ENCODE measurements around the gene SBF2. TPM values are rescaled to one million over a fixed set of nuclear protein-coding genes. Genes with fewer than 3 reads are reported as not detected.

Gene SBF2
- total RNA-seq, 2 experiments from 2014 or later: 6.0 to 6.1 TPM

DNA sequence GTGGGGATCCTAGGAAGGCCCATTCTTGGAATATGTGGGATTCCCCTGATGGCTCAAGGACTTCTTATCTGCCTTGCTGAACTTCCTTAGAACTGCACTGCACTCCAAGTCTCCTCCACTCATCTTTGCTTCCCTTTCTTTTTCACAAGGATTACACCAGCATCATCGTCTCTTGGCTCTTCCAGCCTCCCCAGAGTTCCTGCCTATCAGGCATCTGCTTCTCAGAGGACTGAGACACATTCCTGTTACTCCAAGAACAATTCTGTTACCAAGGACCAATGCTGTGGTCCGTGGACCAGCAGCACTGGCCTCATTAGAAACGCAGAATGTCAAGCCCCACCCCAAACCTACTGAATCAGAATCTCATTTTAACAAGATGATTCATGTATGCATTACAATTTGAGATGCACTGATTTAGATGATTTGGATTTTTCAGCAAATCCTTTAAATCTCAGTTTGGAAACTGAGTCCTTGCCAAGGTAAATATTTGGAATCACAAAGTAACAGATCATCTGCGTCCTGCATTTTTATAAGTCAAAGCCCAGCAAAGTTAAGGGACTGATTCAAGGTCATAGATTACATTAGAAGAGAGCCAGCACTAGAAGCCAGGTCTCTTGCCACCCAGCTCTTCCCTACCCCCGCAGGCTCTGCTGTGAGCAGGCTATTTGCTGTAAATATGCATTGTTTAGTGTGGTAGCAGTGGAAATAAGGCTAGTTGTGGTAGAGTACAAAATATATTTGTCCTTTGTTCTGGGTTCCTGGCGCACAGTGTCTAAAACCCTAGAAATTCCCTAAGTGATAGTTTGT is 519.2 kb downstream of the SBF2 start:
- H3K4me3 Mint-ChIP-seq: no peak overlapping the region
- no peaks in the 10 kb centered on the region for H3K4me1 Mint-ChIP-seq
- peaks cover 21% of the 10 kb centered on the region for H3K36me3 Mint-ChIP-seq
- no peaks in the 10 kb centered on the region for H3K9me3 Mint-ChIP-seq
- H3K27me3 Mint-ChIP-seq: no peaks in the 10 kb centered on the region
- no peak overlapping the region for H3K27ac Mint-ChIP-seq
- DNase-seq: no peak

GRCh38 chr11:9774109-9774508 is 519.9 kb downstream of the SBF2 start:
- Mint-ChIP-seq H3K36me3 (peaks cover 22% of the 10 kb centered on the region), H3K27me3 (no peaks in the 10 kb centered on the region), H3K4me1 (no peaks in the 10 kb centered on the region), H3K9me3 (no peaks in the 10 kb centered on the region), H3K4me3 (no peak overlapping the region), H3K27ac (no peak overlapping the region)
- DNase-seq: no peak

DNA sequence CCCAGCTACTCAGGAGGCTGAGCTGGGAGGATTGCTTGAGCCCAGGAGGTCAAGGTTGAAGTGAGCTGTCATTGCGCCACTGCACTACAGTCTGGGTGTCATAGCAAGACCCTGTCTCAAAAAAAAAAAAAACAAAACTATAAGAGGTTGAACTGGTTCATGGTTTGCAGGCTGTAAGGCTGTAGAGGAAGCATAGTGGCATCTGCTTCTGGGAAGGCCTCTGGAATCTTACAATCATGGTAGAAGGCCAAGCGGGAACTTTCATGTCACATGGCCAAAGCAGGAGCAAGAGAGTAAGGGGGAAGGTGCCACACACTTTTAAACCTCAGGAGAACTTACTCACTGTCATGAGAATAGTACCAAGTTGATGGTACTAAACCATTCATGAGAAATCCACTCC is 520.5 kb downstream of the SBF2 start:
- Mint-ChIP-seq H3K4me1 (no peaks in the 10 kb centered on the region), H3K4me3 (no peak overlapping the region), H3K9me3 (no peaks in the 10 kb centered on the region), H3K27me3 (no peaks in the 10 kb centered on the region), H3K36me3 (peaks cover 22% of the 10 kb centered on the region), H3K27ac (no peak overlapping the region)
- DNase-seq: no peak

GRCh38 chr11:9772218-9772617 is 521.8 kb downstream of the SBF2 start:
- DNase-seq: no peak
- H3K9me3 Mint-ChIP-seq: no peaks in the 10 kb centered on the region
- H3K36me3 Mint-ChIP-seq: peaks cover 20% of the 10 kb centered on the region
- no peak overlapping the region for H3K27ac Mint-ChIP-seq
- no peaks in the 10 kb centered on the region for H3K27me3 Mint-ChIP-seq
- no peaks in the 10 kb centered on the region for H3K4me1 Mint-ChIP-seq
- H3K4me3 Mint-ChIP-seq: no peak overlapping the region

- Mint-ChIP-seq H3K4me1 (no peaks in the 10 kb centered on the region), H3K4me3 (no peak overlapping the region), H3K36me3 (peaks cover 25% of the 10 kb centered on the region), H3K27me3 (no peaks in the 10 kb centered on the region), H3K9me3 (no peaks in the 10 kb centered on the region), H3K27ac (no peak overlapping the region)
- DNase-seq: no peak
Measured at GRCh38 chr11:9771071-9771511, 522.9 kb downstream of the SBF2 start.

DNA sequence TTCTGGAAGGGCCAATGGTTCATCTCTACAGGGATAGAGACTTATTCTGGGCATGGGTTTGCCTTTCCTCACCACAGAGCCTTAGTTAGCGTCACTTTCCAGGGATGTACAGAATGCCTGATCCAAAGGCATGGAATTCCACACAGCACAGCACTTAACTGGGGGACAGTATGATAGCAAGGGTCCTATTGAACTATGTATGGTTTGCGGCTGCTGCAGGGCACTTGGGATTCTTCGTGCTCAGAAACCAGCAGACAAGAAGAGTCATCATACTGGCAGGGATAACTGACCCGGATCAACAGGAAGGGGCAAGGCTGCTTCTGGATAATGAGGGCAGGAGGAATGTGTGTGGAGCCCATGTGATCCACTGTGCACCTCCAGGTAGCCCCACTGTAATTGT is 524.4 kb downstream of the SBF2 start:
- no peak for DNase-seq
- H3K9me3 Mint-ChIP-seq: no peaks in the 10 kb centered on the region
- no peak overlapping the region for H3K27ac Mint-ChIP-seq
- no peaks in the 10 kb centered on the region for H3K4me1 Mint-ChIP-seq
- H3K4me3 Mint-ChIP-seq: no peak overlapping the region
- peaks cover 20% of the 10 kb centered on the region for H3K36me3 Mint-ChIP-seq
- H3K27me3 Mint-ChIP-seq: no peaks in the 10 kb centered on the region

- no peaks in the 10 kb centered on the region for H3K27me3 Mint-ChIP-seq
- H3K4me3 Mint-ChIP-seq: no peak overlapping the region
- peaks cover 17% of the 10 kb centered on the region for H3K36me3 Mint-ChIP-seq
- no peak for DNase-seq
- peaks cover 19% of the 10 kb centered on the region for H3K4me1 Mint-ChIP-seq
- no peak overlapping the region for H3K27ac Mint-ChIP-seq
- H3K9me3 Mint-ChIP-seq: no peaks in the 10 kb centered on the region
Measured at GRCh38 chr11:9765320-9766101, 528.5 kb downstream of the SBF2 start.

GRCh38 chr11:9763301-9763700 is 530.7 kb downstream of the SBF2 start:
- H3K4me1 Mint-ChIP-seq: peaks cover 36% of the 10 kb centered on the region
- H3K4me3 Mint-ChIP-seq: no peak overlapping the region
- H3K36me3 Mint-ChIP-seq: peaks cover 21% of the 10 kb centered on the region
- no peak overlapping the region for H3K27ac Mint-ChIP-seq
- no peaks in the 10 kb centered on the region for H3K27me3 Mint-ChIP-seq
- H3K9me3 Mint-ChIP-seq: no peaks in the 10 kb centered on the region
- no peak for DNase-seq

GRCh38 chr11:9762531-9762930 is 531.5 kb downstream of the SBF2 start:
- Mint-ChIP-seq H3K27ac (no peak overlapping the region), H3K4me1 (peaks cover 38% of the 10 kb centered on the region), H3K9me3 (no peaks in the 10 kb centered on the region), H3K36me3 (peaks cover 19% of the 10 kb centered on the region), H3K27me3 (no peaks in the 10 kb centered on the region), H3K4me3 (no peak overlapping the region)
- DNase-seq: no peak

DNA sequence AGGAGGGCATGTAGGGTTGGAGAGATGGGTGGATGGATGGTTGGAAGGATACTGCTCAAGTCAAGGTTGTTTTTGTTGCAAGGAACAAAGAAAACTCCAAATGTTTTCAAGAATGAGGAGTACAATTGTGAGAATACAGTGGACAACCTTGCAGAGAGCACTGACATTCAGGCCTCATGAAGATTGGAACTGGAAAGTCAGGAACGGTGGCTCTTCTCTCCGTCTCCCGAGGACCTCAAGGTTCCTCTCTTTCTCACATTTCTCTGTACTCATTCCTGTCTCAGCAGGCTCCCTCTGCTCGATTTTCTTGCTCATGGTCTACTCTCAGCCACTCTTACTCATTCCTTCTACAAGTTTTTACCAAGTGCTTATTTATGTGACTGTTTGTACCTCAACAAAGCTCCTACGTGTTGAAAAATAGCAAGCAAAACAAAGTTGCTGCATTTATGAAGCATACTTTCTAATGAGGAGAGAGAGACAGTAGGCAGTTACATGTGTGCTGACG is 532.5 kb downstream of the SBF2 start:
- H3K4me1 Mint-ChIP-seq: peaks cover 45% of the 10 kb centered on the region
- H3K36me3 Mint-ChIP-seq: peaks cover 14% of the 10 kb centered on the region
- no peaks in the 10 kb centered on the region for H3K27me3 Mint-ChIP-seq
- no peaks in the 10 kb centered on the region for H3K9me3 Mint-ChIP-seq
- no peak overlapping the region for H3K4me3 Mint-ChIP-seq
- no peak overlapping the region for H3K27ac Mint-ChIP-seq
- no peak for DNase-seq

DNA sequence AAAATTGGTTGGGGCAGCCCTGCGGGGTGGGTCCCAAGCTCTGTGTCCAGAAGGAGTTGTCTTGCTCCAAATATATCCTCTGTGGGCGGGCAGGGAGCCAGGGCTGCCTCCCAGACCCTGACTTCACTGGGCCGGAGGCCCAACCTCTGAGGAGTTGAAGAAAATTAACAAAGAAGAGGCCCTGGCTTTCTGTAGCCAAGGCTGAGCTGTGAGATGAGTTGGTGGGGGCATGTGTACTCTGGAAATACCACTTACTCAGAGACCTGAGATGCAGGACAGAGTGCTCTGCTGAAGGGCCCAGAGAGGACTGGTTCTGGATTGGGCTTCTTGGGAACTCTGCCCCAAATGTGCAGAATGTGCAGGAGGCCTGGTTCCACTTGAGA is 533.8 kb downstream of the SBF2 start:
- H3K4me1 Mint-ChIP-seq: peaks cover 52% of the 10 kb centered on the region
- H3K27me3 Mint-ChIP-seq: no peaks in the 10 kb centered on the region
- no peaks in the 10 kb centered on the region for H3K9me3 Mint-ChIP-seq
- H3K36me3 Mint-ChIP-seq: peaks cover 14% of the 10 kb centered on the region
- peak overlapping the region; percentile 85 for H3K4me3 Mint-ChIP-seq
- H3K27ac Mint-ChIP-seq: peak overlapping the region; percentile 98
- peak; percentile 5 for DNase-seq

- Mint-ChIP-seq H3K9me3 (no peaks in the 10 kb centered on the region), H3K27me3 (no peaks in the 10 kb centered on the region), H3K36me3 (peaks cover 14% of the 10 kb centered on the region), H3K27ac (peak overlapping the region; percentile 98), H3K4me1 (peaks cover 52% of the 10 kb centered on the region), H3K4me3 (peak overlapping the region; percentile 85)
- DNase-seq: peak; percentile 91
Measured at GRCh38 chr11:9759519-9760192, 534.4 kb downstream of the SBF2 start.

GRCh38 chr11:9758637-9759518 is 535.1 kb downstream of the SBF2 start:
- H3K36me3 Mint-ChIP-seq: peaks cover 14% of the 10 kb centered on the region
- H3K27me3 Mint-ChIP-seq: no peaks in the 10 kb centered on the region
- peak overlapping the region; percentile 85 for H3K4me3 Mint-ChIP-seq
- peak; percentile 74 for DNase-seq
- no peaks in the 10 kb centered on the region for H3K9me3 Mint-ChIP-seq
- H3K27ac Mint-ChIP-seq: peak overlapping the region; percentile 98
- peaks cover 52% of the 10 kb centered on the region for H3K4me1 Mint-ChIP-seq

Data from activated naive CD8-positive, alpha-beta T cell treated with anti-CD3 and anti-CD28 coated beads for 36 hours (primary cell).